ENCODE results near the gene MARCHF3.
"Not testable (repeated sequence)": the region's sequence is repeated elsewhere in the genome, so short reads cannot be mapped to it uniquely, and the experiment has no call there.

MARCHF3 gene

DNA sequence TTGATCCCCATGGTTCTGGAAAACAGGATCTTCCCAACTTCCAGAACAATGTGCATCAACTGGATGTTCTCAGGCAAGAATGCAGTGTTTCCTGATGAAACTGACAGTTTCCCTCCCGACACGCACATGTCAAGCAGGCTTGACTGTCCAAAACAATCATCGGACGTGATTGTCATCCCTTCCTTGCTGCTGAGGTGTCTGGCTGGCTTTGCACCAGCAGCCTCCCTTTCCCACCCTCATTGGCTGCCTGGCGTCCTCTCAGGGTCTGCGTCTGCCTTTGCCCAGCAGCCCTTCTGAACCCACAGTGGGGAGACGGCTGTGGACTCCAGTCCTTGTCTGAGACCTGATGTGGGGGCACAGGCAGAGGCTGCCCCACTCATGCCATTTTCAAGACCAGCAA, 110.8 kb downstream of the MARCHF3 start:
- no peak for DNase-seq (ENCODE audit: low read depth in 4 of 4, low spot score in 1 of 4)

DNA sequence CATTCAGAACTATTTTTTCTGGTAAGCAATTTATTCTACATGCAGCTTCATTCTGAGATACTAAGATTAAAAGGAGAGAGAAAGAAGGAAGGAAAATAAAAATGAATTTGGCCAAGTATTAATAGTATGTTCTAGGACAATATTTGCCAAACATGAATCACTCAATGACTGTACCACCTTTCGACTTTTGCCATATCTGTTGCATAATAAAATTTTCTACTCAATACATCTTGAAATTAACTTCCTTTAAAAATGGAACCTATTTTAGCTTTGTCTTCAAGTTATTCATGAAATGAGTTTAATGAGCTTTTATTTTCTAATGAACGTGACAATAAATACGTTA, 111.8 kb downstream of the MARCHF3 start:
- no peak for DNase-seq (ENCODE audit: low read depth in 4 of 4, low spot score in 1 of 4)

DNA sequence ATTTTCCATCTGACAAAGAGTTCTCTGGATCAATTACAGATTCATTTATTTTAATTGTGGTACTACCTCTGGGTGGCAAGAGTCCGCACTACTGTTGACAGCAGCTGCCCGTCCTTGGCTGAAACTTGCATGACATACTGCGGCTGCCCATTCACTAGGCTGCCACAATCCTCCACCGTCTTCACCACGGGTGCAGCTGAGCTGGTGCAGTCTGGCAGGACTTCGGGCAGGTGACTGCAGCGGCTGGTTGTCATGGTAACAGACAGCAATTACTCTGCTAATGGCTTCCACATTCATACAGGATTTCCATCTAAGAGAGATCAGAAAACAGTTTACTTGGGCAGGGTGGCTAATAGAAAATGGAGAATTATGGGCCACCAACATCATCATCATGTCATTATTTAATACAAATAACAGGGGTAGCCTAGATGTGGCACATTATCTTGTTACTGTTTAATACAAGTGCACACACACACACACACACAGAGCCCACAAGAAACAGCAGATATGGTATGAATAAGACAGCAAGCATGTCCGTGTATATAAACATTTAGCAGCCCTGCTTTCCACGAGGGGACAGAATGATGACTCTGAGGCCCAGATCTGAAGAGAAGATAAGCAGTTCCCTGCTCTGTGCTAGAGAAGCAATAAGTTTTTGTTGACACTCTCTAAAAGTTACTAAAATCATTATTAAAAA, 112.3 kb downstream of the MARCHF3 start:
- DNase-seq (ENCODE audit: low read depth in 4 of 4, low spot score in 1 of 4), result no peak

DNA sequence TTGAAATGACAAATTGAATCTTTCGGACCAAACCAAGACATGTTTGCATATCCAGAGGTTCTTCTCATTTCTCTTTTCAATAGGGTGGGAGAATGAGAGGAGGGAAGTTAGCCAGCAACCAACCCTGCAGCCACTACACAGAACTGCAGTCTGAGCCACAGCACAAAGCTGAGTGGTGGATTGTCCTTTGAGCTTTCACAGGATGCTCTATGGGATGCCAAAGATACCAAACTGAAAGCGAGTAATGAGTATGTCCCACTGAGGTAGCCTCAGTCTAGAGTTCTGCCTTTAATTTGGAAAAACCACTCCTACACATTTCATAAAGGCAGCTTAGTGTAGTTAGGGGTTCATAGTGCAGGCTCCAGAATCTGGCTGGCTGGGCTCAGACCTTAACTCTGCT, 114.9 kb downstream of the MARCHF3 start:
- DNase-seq (ENCODE audit: low read depth in 4 of 4, low spot score in 1 of 4), result no peak

DNA sequence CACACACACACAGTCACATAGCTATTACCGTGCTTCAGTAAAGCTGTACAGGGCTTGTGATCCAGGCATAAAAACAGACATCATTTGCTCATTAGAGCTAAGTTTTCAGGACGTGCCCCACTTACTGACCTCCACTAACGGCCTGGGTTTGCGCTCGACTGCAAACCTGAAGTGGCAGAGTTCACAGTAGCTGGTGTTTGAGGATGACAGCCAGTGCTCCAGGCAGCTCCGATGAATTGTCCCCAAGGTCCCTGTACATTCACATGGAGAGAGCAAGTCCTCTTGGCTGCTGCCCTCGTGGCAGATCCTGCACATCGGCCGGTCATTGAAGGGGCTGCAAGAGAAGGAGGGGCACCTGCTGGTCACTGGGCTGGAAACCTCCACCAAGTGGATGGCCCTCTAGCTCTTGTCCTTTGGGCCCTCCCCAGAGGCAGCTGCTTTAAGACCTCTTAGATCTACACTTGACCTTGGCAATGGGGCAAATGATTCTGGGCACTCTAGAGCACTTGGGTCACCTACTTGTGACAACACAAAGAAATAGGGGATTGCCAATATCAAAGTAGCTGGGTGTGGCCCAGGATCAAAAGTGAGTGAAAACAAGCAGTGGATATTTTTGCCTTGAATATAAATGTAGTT, 115.4 kb downstream of the MARCHF3 start:
- no peak for DNase-seq (ENCODE audit: low read depth in 4 of 4, low spot score in 1 of 4)

DNA sequence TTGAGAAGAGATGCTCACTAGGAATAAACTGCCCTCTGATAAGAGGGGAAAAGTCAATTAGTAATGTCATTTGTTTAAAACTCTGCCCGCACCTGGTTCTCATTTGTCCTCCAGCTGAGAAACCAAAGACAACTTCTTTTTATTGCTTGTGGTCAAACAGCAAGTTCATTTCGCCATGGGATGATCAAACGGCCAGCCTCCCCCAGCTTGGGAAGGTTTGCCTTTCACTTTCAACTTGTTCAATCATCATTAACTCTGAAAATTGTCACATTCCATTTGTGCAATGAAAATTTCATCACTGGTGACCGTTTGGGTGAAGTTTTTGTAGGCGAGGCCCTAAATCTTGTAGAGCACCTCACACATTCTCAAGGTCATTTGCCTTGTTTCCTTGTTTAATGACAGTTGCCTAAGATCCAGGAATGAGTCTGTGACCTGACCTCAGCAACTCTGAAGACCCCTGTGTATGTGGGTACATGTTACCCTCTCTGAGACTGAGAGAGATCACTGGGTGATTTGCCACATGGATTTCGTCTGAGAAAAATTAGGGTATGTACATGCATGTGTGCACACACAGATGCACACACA, 117.7 kb downstream of the MARCHF3 start:
- DNase-seq (ENCODE audit: low read depth in 4 of 4, low spot score in 1 of 4), result no peak

DNA sequence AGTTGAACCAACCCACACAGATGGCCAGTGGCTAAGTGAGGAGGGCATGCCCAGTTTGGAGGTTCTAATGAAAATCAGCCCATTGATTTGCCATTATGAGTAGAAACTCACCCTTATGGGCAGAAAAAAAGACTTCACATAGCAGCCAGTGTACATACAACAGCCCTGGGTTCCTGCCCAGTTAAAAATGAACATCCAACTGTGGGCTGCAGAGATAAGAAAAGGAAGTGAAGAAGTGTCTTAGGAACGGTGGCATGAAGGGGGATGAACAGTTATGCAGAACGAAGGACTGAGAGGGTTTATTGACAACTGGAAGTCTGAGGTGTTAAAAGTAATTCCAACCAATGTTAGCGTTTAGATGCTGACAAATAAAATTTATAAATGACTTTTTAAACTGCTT, 118.4 kb downstream of the MARCHF3 start:
- no peak for DNase-seq (ENCODE audit: low read depth in 4 of 4, low spot score in 1 of 4)

DNA sequence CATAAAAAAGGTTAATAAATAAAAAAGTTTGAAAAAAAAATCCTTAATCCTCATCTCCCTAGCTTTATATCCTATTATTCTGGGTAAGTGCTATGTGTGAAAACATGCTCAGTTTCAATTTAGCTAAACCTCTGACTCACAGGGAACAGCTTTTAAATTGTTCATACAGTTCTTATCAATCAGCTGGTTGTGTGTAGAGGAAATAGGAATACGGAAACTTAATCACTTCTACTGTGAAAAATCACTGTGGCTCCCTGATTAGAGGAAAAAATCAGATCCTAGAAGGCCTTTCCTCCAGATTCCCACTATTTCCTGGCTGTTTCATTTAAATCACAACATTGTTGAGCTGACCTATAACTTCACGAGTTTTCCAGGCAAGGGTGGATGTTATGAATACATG, 120.5 kb downstream of the MARCHF3 start:
- DNase-seq (ENCODE audit: low read depth in 4 of 4, low spot score in 1 of 4), result no peak

DNA sequence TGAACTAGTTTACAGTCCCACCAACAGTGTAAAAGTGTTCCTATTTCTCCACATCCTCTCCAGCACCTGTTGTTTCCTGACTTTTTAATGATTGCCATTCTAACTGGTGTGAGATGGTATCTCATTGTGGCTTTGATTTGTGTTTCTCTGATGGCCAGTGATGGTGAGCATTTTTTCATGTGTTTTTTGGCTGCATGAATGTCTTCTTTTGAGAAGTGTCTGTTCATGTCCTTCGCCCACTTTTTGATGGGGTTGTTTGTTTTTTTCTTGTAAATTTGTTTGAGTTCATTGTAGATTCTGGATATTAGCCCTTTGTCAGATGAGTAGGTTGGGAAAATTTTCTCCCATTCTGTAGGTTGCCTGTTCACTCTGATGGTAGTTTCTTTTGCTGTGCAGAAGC, 126.0 kb downstream of the MARCHF3 start:
- DNase-seq (ENCODE audit: low read depth in 4 of 4, low spot score in 1 of 4), result not testable (repeated sequence)

DNA sequence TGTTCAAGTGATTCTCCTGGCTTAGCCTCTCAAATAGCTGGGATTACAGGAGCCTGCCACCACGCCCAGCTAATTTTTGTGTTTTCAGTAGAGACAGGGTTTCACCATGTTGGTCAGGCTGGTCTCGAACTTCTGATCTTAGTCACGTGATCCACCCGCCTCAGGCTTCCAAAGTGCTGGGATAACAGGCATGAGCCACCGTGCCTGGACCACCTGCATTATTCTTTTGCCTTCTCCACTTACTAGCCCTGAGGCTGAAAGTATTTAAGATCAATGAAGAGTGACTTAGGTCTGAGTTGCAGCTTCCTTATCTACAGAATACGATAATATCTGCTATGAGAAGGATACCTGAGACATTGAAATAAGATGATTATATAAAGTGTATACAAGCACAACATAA, 129.6 kb downstream of the MARCHF3 start:
- DNase-seq (ENCODE audit: low read depth in 4 of 4, low spot score in 1 of 4), result no peak

DNA sequence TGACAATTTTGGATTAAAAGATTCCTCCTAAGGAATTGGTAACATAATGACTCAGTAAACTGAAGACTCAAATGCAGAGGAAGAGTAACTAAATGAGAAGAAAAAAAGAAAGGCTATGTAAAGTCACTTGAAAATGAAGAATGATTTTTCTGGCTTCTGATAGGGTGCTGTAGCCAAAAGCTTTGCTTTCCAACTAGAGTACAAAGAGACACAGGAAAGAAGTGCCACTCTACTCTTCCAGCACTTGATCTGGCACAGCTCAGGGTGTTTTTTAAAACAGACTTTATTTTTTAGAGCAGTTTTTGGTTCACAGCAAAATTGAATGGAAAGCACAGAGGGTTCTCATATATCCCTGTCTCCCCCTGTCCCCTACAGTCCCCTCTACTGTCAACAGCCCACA, 130.9 kb downstream of the MARCHF3 start:
- no peak for DNase-seq (ENCODE audit: low read depth in 4 of 4, low spot score in 1 of 4)

DNA sequence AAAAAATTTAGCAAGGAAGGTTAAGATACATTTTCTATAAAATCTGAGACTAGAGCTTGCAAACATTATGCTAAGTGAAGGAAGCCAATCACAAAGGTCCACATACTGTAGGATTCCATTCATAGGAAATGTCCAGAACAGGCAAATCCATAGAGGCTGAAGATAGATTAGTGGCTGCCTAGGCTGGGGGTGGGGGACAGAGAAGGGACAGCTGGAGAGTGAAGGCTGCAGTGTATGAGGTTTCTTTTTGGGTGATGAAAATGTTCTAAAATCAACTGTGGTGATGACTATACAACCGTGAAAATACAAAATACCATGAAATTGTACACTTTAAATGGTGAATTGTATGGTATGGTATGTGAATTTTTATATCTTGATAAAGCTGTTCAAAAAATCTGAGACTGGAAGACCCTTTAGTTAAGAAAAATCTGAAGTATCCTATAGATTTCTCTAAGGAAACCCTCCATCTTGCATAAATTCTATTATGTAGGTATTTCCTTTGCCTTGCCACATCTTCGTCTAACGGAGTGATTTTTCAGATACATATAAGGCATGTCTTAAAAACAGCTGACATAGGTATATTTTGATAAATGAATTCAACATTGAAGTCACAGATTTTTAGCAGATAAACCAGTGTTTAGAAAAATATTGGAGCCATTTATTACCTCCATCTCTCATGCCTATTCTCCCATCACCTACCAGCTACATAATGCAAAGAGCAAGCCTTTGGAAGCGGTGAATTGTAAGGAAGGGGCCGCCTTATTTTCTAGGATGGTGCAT, 132.3 kb downstream of the MARCHF3 start:
- no peak for DNase-seq (ENCODE audit: low read depth in 4 of 4, low spot score in 1 of 4)

DNA sequence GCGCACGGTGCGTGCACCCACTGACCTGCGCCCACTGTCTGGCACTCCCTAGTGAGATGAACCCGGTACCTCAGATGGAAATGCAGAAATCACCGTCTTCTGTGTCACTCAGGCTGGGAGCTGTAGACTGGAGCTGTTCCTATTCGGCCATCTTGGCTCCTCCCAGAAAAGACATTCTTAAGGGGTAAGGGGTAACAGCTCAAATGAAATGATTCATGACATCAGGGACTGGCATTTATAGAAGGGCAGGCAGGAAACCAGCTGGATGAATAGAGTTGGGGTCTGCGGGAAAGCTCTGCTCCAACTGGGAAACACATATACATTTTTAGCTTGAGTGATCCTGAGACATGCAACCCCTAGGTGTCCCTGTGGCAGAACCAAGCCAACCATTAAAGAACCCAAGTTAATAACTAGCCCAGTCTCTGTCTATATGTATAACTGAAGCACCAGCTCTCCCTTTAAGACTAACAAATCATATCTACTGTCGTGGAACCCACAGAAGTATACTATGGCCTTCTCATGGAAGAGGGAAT, 134.1 kb downstream of the MARCHF3 start:
- DNase-seq (ENCODE audit: low read depth in 4 of 4, low spot score in 1 of 4), result no peak

DNA sequence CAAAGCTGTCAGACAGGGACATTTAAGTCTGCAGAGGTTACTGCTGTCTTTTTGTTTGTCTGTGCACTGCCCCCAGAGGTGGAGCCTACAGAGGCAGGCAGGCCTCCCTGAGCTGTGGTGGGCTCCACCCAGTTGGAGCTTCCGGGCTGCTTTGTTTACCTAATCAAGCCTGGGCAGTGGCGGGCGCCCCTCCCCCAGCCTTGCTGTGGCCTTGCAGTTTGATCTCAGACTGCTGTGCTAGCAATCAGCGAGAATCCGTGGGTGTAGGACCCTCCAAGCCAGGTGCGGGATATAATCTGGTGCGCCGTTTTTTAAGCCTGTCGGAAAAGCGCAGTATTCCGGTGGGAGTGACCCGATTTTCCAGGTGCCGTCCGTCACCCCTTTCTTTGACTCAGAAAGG, 134.6 kb downstream of the MARCHF3 start:
- DNase-seq (ENCODE audit: low read depth in 4 of 4, low spot score in 1 of 4), result not testable (repeated sequence)

DNA sequence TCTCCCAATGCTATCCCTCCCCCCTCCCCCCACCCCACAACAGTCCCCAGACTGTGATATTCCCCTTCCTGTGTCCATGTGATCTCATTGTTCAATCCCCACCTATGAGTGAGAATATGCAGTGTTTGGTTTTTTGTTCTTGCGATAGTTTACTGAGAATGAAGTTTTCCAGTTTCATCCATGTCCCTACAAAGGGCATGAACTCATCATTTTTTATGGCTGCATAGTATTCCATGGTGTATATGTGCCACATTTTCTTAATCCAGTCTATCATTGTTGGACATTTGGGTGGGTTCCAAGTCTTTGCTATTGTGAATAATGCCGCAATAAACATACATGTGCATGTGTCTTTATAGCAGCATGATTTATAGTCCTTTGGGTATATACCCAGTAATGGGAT, 139.9 kb downstream of the MARCHF3 start:
- DNase-seq (ENCODE audit: low read depth in 4 of 4, low spot score in 1 of 4), result not testable (repeated sequence)

DNA sequence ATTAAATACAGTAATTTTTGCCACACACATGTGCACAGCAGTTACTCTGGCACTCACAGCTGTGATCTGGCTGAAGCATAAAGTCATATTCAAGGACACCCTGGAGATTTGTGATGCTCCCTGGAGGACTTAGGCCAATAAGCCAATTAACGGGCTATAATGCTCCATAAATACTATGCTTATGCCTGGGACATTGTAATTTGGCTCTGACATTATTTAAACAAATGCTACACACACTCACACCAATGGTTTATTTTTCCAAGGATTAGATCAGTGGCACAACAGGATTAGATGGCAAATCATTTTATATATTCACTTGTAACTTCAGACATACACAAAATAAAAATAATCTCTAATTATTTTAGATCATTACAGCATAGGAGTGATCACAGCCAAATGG, 142.2 kb downstream of the MARCHF3 start:
- DNase-seq (ENCODE audit: low read depth in 4 of 4, low spot score in 1 of 4), result no peak

DNA sequence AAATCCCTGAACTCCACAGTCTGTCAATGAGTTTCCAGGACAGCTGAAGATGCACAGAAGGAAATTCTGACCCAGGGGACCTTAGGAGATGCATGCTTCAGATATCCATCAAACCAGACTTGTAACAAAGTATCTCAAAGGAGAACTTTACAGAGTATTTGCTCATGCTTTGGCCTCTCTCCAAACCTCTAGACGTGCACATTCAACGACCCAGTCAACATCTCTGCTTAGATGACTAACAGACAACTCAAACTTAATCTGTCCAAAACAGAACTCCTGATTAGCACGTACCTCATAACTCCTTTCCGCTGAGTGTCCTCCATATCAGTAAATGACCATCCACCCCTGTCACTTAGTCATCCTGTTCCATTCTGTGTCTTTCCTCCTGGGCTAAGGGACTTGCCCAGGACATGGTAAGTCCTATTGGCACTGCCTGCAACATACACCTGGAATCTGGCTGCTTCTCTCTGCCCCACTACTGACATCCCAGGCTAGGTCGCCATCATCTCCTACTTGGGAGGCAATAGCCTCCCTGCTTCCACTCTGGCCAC, 146.0 kb downstream of the MARCHF3 start:
- DNase-seq (ENCODE audit: low read depth in 4 of 4, low spot score in 1 of 4), result no peak

DNA sequence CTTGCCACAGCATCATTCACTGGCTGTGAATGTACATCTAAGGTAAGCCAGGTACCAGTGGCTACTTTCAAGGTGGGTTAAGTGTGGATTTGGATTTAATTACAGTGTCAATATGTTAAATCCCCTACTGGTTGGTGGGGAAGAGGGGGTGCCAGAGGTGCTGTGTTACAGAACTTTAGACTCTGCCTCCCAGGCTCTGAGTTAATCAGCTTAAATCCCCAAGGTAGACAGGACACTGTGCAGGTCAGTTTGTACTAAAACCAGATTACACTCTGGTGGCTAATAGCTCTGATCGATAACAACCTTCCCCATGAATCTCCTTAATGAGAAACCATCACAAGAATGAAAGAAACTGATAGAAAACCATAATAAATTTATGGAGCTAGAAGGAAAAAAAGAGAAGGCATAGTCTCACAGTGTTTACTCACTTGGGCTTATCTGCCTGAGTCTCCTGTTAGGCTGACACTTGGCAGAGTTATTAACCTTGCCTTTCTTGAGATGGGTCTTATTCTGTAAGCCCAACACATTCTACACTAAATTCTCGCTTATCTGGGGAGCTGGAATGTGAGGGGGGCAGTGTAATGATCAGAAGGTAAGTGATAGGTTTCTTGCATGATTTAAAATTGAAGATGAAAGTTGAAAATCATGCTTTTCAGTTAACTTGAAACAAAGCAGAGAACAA, 146.7 kb downstream of the MARCHF3 start:
- no peak for DNase-seq (ENCODE audit: low read depth in 4 of 4, low spot score in 1 of 4)

DNA sequence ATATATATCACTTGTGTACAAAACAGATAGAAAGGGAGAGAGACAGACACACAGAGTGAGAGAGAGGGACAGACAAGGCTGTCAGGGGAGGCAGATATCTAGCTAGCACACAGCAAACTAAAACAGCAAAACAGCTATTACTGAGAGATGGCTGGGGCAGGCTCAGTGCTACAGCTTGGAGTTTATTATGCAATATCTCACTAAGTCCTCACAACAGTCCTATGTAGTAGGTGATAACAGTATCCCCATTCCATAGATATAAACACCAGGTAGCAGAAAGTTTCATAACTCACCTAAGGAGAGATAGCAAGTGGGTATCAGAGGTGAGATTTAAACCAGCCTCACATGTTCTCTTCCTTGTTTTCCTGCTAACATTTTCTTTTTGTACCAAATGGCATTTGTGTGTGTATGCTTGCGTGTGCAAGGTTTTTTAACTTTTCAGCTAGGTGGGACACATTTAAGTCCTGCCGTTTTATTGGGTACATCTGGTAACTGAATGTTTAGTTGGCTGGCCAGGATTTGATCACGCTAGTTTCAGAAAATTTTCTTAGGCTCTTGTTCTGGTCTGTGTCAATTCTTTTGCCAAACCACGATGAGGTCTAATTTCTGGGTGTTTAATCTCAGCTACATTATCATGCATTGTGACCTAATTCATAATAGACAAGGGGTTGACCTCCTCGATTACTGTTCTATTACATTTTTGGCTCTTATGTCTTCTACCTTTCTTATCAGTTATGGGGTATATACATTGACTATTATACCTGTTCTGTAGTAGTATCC, 148.3 kb downstream of the MARCHF3 start:
- DNase-seq (ENCODE audit: low read depth in 4 of 4, low spot score in 1 of 4), result no peak

DNA sequence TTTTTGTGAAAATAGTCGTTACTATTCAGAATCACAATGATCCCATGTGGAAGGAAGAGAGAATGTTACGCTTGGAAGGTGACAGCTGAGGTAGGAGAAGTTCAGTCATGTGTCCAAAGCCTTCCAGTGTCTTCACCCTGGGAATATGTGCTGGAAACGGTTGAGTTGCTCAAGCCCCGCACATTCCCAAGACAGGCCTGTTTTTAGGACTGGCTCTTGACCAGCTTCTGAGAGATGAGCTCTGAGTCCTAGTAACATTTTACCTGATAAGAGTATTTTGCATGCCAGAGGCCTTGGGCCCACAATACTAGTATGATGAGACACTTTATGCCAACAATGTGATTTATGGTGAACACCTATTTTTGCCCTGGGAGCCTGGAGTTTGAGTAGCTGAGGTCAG, 151.7 kb downstream of the MARCHF3 start:
- no peak for DNase-seq (ENCODE audit: low read depth in 4 of 4, low spot score in 1 of 4)
